Esophagus squamous epithelium (tissue), 5 donors: ENCODE results near the gene PLSCR1. TPM values are rescaled to one million over a fixed set of nuclear protein-coding genes. Genes with fewer than 3 reads are reported as not detected.

Experiments used
- DNase-seq: peaks from one replicate; lab custom pipeline; 2025; lab: John Stamatoyannopoulos, UW
- H3K27ac ChIP-seq, 4 donors: fragments of 200-600 bp; sonication (generic); one replicate each; pipeline ENCODE4 v1.5.1; 2016 to 2019; ENCODE audit warnings: mild to moderate bottlenecking in 1 of 4
- H3K27me3 ChIP-seq, 4 donors: fragments of 200-600 bp; sonication (generic); 1 replicate in 3 of 4; 2 replicates in 1 of 4; pipeline versions ENCODE4 v1.5.1 to v1.6.0; 2017 to 2021; ENCODE audit warnings: antibody characterized with exemption in 1 of 4
- H3K36me3 ChIP-seq, 3 donors: fragments of 200-600 bp; sonication (generic); one replicate each; pipeline ENCODE4 v1.5.1; 2016 to 2019
- H3K4me1 ChIP-seq, 3 donors: fragments of 200-600 bp; sonication (generic); one replicate each; pipeline ENCODE4 v1.5.1; 2017 to 2019
- H3K4me3 ChIP-seq, 4 donors: fragments of 200-600 bp; sonication (generic); 1 replicate in 3 of 4; 2 replicates in 1 of 4; pipeline ENCODE4 v1.5.1; 2016 to 2019; ENCODE audit warnings: mild to moderate bottlenecking in 2 of 4, moderate library complexity in 1 of 4
- H3K9me3 ChIP-seq, 3 donors: fragments of 200-600 bp; sonication (generic); one replicate each; pipeline ENCODE4 v1.5.1; 2016 to 2019
- CTCF ChIP-seq, 6 experiments: fragments of 450-650 bp in 4 of 6; fragments of 200-600 bp in 2 of 6; sonication (generic) in 2 of 6; IDR thresholded peaks; one replicate each; pipeline ENCODE4 v1.5.1; 2016 to 2019; ENCODE audit warnings: antibody characterized with exemption in 6 of 6, mild to moderate bottlenecking in 4 of 6, moderate library complexity in 4 of 6
- POLR2A ChIP-seq, 4 donors: fragments of 450-650 bp; IDR thresholded peaks; one replicate each; pipeline ENCODE4 v1.6.1; 2017; ENCODE audit warnings: antibody characterized with exemption in 4 of 4, mild to moderate bottlenecking in 4 of 4, moderate library complexity in 3 of 4
- WGBS, 2 donors: methylation state at CpG; one replicate each; pipeline ENCODE4 v1.1.5; 2018; 5-methylcytosine and 5-hydroxymethylcytosine counted together
- intact Hi-C: fragments of 100-400 bp; cut with DNase I; formaldehyde crosslinking; loops from one replicate; pipeline ENCODE4 v1.15.0; 2022
- total RNA-seq, 4 donors: library from RNA; depleted of rRNA; stranded (reverse); fragments of >200 nt; gene quantifications; one replicate each; pipeline ENCODE4 v1.1.0, GENCODE V29; 2016
- donor health status: DM: yes; HTN: yes; CAD: no.

The PLSCR1 gene
- total RNA-seq, 4 donors from 2014 or later: 51.1 to 138 (median 63.3) TPM

DNA sequence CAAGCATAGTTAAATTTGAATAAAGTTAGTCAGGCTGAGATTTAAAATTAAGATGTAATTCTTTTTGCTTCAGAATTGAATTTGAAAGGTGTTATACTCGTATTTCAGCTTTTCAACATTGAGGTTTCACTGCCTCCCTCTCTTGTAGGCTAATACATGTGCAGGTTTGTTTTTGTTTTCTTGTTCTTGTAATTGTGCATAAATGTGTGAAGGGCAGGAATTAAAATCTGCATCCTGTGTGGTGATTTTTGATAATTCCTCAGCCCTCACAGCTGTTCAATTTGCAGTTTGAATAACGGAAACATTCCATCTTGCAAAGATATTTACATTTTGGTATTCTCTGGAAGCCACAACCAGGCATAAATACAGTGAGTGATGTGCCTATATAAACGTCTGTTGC is 24.9 kb upstream of the PLSCR1 start:
- Histone ChIP-seq H3K36me3 (no peaks in the 10 kb centered on the region), H3K4me3 (no peak overlapping the region), H3K9me3 (no peaks in the 10 kb centered on the region), H3K4me1 (no peaks in the 10 kb centered on the region), H3K27me3 (no peaks in the 10 kb centered on the region), H3K27ac (no peak overlapping the region)
- intact Hi-C loops: no loop called here
- TF ChIP-seq POLR2A (IDR thresholded peaks at IDR 0.05): no peak
- WGBS, 2 donors: 37 to 68% methylated on average over 3 of the region's 3 CpGs
- DNase-seq: no peak

DNA sequence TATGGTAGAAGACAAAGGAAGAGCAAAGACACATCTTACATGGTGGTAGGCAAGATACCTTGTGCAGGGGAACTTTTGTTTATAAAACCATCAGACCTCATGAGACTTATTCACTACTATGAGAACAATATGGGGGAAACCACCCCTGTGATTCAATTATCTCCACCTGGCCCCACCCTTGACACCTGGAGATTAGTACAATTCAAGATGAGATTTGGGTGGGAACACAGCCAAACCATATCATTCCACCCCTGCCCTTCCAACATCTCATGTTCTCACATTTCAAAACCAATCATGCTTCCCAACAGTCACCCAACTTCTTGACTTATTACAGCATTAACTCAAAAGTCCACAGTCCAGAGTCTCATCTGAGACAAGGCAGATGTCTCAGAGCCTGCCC is 21.7 kb upstream of the PLSCR1 start:
- no peaks in the 10 kb centered on the region for H3K4me1 ChIP-seq
- H3K27ac ChIP-seq: no peak overlapping the region
- H3K27me3 ChIP-seq: no peaks in the 10 kb centered on the region
- H3K4me3 ChIP-seq: no peak overlapping the region
- H3K9me3 ChIP-seq: no peaks in the 10 kb centered on the region
- TF ChIP-seq CTCF (IDR thresholded peaks at IDR 0.05): no peak
- no peak for TF ChIP-seq POLR2A (IDR thresholded peaks at IDR 0.05)
- no peak for DNase-seq
- intact Hi-C loops: no loop called here
- H3K36me3 ChIP-seq: no peaks in the 10 kb centered on the region

GRCh38 chr3:146561879-146562278 is 17.5 kb upstream of the PLSCR1 start:
- 17 to 86% methylated on average over 1 of the region's 1 CpG for WGBS, 2 donors
- TF ChIP-seq POLR2A (IDR thresholded peaks at IDR 0.05): no peak
- no peak for TF ChIP-seq CTCF (IDR thresholded peaks at IDR 0.05)
- Histone ChIP-seq H3K36me3 (no peaks in the 10 kb centered on the region), H3K27me3 (no peaks in the 10 kb centered on the region), H3K27ac (no peak overlapping the region), H3K4me1 (no peaks in the 10 kb centered on the region), H3K4me3 (no peak overlapping the region), H3K9me3 (no peaks in the 10 kb centered on the region)
- DNase-seq: no peak
- intact Hi-C loops: no loop called here

GRCh38 chr3:146561463-146561862 is 17.1 kb upstream of the PLSCR1 start:
- H3K27me3 ChIP-seq: no peaks in the 10 kb centered on the region
- no peaks in the 10 kb centered on the region for H3K4me1 ChIP-seq
- H3K4me3 ChIP-seq: no peak overlapping the region
- no peaks in the 10 kb centered on the region for H3K36me3 ChIP-seq
- H3K9me3 ChIP-seq: no peaks in the 10 kb centered on the region
- DNase-seq: no peak
- intact Hi-C loops: no loop called here
- TF ChIP-seq POLR2A (IDR thresholded peaks at IDR 0.05): no peak
- 83 to 95% methylated on average over 1 of the region's 1 CpG for WGBS, 2 donors
- no peak overlapping the region for H3K27ac ChIP-seq

GRCh38 chr3:146560678-146561077 is 16.3 kb upstream of the PLSCR1 start:
- TF ChIP-seq POLR2A (IDR thresholded peaks at IDR 0.05): no peak
- no peak for TF ChIP-seq CTCF (IDR thresholded peaks at IDR 0.05)
- no peak for DNase-seq
- Histone ChIP-seq H3K4me1 (no peaks in the 10 kb centered on the region), H3K4me3 (no peak overlapping the region), H3K9me3 (no peaks in the 10 kb centered on the region), H3K27me3 (no peaks in the 10 kb centered on the region), H3K27ac (no peak overlapping the region), H3K36me3 (no peaks in the 10 kb centered on the region)
- 89 to 94% methylated on average over 2 of the region's 2 CpGs for WGBS, 2 donors
- intact Hi-C loops: no loop called here

- 90 to 100% methylated on average over 2 to 3 of the region's 3 CpGs for WGBS, 2 donors
- TF ChIP-seq POLR2A (IDR thresholded peaks at IDR 0.05): no peak
- no peak for TF ChIP-seq CTCF (IDR thresholded peaks at IDR 0.05)
- intact Hi-C loops: no loop called here
Observed at GRCh38 chr3:146559388-146559787, 15.0 kb upstream of the PLSCR1 start.

More at GRCh38 chr3:146559388-146559787, 15.0 kb upstream of the PLSCR1 start:
- no peaks in the 10 kb centered on the region for H3K9me3 ChIP-seq
- no peak for DNase-seq
- no peaks in the 10 kb centered on the region for H3K36me3 ChIP-seq
- H3K27me3 ChIP-seq: no peaks in the 10 kb centered on the region
- no peaks in the 10 kb centered on the region for H3K4me1 ChIP-seq
- H3K27ac ChIP-seq: no peak overlapping the region
- H3K4me3 ChIP-seq: no peak overlapping the region
